ENCODE measurements around the gene ZNHIT6. TPM values are rescaled to one million over a fixed set of nuclear protein-coding genes. Genes with fewer than 3 reads are reported as not detected.

Gene ZNHIT6
- total RNA-seq, 2 experiments from 2014 or later: 14.5 to 24.5 TPM

GRCh38 chr1:85609976-85610375, 98.3 kb downstream of the ZNHIT6 start:
- no TSS peak for BruUV-seq (replicated peaks)
- no peak for DNase-seq (ENCODE audit: low spot score)

GRCh38 chr1:85608851-85609250, 99.4 kb downstream of the ZNHIT6 start:
- POLR2A ChIA-PET: no interaction called here
- Histone ChIP-seq H3K9me3 (ENCODE audit: low read length) (no peaks in the 10 kb centered on the region), H3K4me2 (ENCODE audit: low read length) (no peak overlapping the region), H3K27ac (ENCODE audit: low read depth, low read length, poor library complexity, severe bottlenecking) (no peak overlapping the region), H3K79me2 (ENCODE audit: insufficient read depth, low read depth, low read length) (no peaks in the 10 kb centered on the region), H3K4me3 (ENCODE audit: low read depth, low read length, poor library complexity, severe bottlenecking) (no peak overlapping the region), H3K9me2 (ENCODE audit: insufficient read depth, low read length) (no peaks in the 10 kb centered on the region), H3K36me3 (ENCODE audit: insufficient read depth, low read length) (no peaks in the 10 kb centered on the region), H3K4me1 (ENCODE audit: insufficient read depth, low read length, poor library complexity, severe bottlenecking) (no peaks in the 10 kb centered on the region), H4K20me1 (ENCODE audit: insufficient read depth, low read length) (no peaks in the 10 kb centered on the region), H2AFZ (ENCODE audit: low read length) (no peak overlapping the region)
- TF ChIP-seq EZH2phosphoT487 (IDR thresholded peaks at IDR 0.05; ENCODE audit: borderline replicate concordance, low read depth, low read length) (no peak), CTCF (conservative IDR thresholded peaks at IDR 0.05; ENCODE audit: low read length) (no peak)
- BruUV-seq (replicated peaks): no TSS peak
- intact Hi-C loops (cut with micrococcal nuclease; ENCODE audit: unreplicated experiment): no loop called here
- DNase-seq (ENCODE audit: low spot score): no peak
- CTCF ChIA-PET (ENCODE audit: unreplicated experiment): no interaction called here

More at GRCh38 chr1:85609976-85610375, 98.3 kb downstream of the ZNHIT6 start:
- H2AFZ ChIP-seq (ENCODE audit: low read length): no peak overlapping the region
- H3K9me2 ChIP-seq (ENCODE audit: insufficient read depth, low read length): no peaks in the 10 kb centered on the region
- no peaks in the 10 kb centered on the region for H3K36me3 ChIP-seq (ENCODE audit: insufficient read depth, low read length)
- H4K20me1 ChIP-seq (ENCODE audit: insufficient read depth, low read length): no peaks in the 10 kb centered on the region
- no peaks in the 10 kb centered on the region for H3K4me1 ChIP-seq (ENCODE audit: insufficient read depth, low read length, poor library complexity, severe bottlenecking)
- H3K9me3 ChIP-seq (ENCODE audit: low read length): no peaks in the 10 kb centered on the region
- intact Hi-C loops (cut with micrococcal nuclease; ENCODE audit: unreplicated experiment): no loop called here
- TF ChIP-seq EZH2phosphoT487 (IDR thresholded peaks at IDR 0.05; ENCODE audit: borderline replicate concordance, low read depth, low read length): no peak
- H3K4me3 ChIP-seq (ENCODE audit: low read depth, low read length, poor library complexity, severe bottlenecking): no peak overlapping the region
- no peak overlapping the region for H3K4me2 ChIP-seq (ENCODE audit: low read length)
- no peak overlapping the region for H3K27ac ChIP-seq (ENCODE audit: low read depth, low read length, poor library complexity, severe bottlenecking)
- ChIA-PET CTCF (ENCODE audit: unreplicated experiment) (no interaction called here), POLR2A (interaction anchor here (0.7 kb wide), 1 partner anchor 429 kb away, joined by 3 read pairs; no protein-coding TSS in a partner anchor)
- no peaks in the 10 kb centered on the region for H3K79me2 ChIP-seq (ENCODE audit: insufficient read depth, low read depth, low read length)

GRCh38 chr1:85607921-85608265, 100.3 kb downstream of the ZNHIT6 start:
- Histone ChIP-seq H3K27ac (ENCODE audit: low read depth, low read length, poor library complexity, severe bottlenecking) (no peak overlapping the region), H3K36me3 (ENCODE audit: insufficient read depth, low read length) (no peaks in the 10 kb centered on the region), H3K4me2 (ENCODE audit: low read length) (no peak overlapping the region), H3K9me2 (ENCODE audit: insufficient read depth, low read length) (no peaks in the 10 kb centered on the region), H3K79me2 (ENCODE audit: insufficient read depth, low read depth, low read length) (no peaks in the 10 kb centered on the region), H2AFZ (ENCODE audit: low read length) (no peak overlapping the region), H3K4me3 (ENCODE audit: low read depth, low read length, poor library complexity, severe bottlenecking) (no peak overlapping the region), H4K20me1 (ENCODE audit: insufficient read depth, low read length) (no peaks in the 10 kb centered on the region), H3K9me3 (ENCODE audit: low read length) (no peaks in the 10 kb centered on the region), H3K4me1 (ENCODE audit: insufficient read depth, low read length, poor library complexity, severe bottlenecking) (no peaks in the 10 kb centered on the region)
- POLR2A ChIA-PET: no interaction called here
- intact Hi-C loops (cut with micrococcal nuclease; ENCODE audit: unreplicated experiment): no loop called here
- no peak for DNase-seq (ENCODE audit: low spot score)
- no peak for TF ChIP-seq CTCF (conservative IDR thresholded peaks at IDR 0.05; ENCODE audit: low read length)
- no peak for TF ChIP-seq EZH2phosphoT487 (IDR thresholded peaks at IDR 0.05; ENCODE audit: borderline replicate concordance, low read depth, low read length)
- CTCF ChIA-PET (ENCODE audit: unreplicated experiment): no interaction called here
- BruUV-seq (replicated peaks): no TSS peak

Measured in OCI-LY7 (cell line).